Jurkat, Clone E6-1 (cell line): ENCODE data around the gene MYOZ3.
A peak's percentile ranks its signal among the peaks of the same experiment; 100 is the strongest.

ENCODE experiments used
- DNase-seq: peaks from one replicate; pipeline ENCODE4 v3.0.0-alpha.2; 2011; ENCODE audit warnings: low read depth, low spot score
- H3K4me3 ChIP-seq: 2 replicates; pipeline ENCODE4 v1.5.1; 2011; ENCODE audit warnings: mild to moderate bottlenecking, low read length, control low read depth, moderate library complexity

The MYOZ3 gene

GRCh38 chr5:150672237-150672883, 11.3 kb downstream of the MYOZ3 start:
- DNase-seq: no peak
- H3K4me3 ChIP-seq: peak overlapping the region; percentile 55

GRCh38 chr5:150672884-150673275, 11.8 kb downstream of the MYOZ3 start:
- peak overlapping the region; percentile 55 for H3K4me3 ChIP-seq
- no peak for DNase-seq

DNA sequence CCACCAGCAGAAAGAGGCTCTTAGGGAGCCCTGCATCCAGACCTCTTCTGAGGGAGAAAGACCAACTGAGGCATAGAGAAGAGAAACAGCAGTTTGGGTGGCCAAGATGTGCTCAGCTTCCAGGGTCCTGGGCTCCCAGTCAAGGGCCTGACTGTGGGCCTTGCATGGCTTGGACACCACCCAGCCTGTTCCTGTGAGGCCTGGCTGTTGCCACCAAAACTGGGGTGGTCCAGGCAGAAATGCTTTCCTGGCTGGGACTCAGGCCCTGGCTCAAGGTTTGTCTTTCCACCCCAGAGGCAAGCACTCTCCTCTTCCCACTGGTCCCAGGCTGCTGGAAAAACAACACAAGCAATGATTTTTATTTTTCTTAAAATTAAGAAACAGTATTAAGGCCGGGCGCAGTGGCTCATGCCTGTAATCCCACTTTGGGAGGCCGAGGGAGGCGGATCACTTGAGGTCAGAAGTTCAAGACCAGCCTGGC, 13.3 kb downstream of the MYOZ3 start:
- DNase-seq: no peak
- no peak overlapping the region for H3K4me3 ChIP-seq

DNA sequence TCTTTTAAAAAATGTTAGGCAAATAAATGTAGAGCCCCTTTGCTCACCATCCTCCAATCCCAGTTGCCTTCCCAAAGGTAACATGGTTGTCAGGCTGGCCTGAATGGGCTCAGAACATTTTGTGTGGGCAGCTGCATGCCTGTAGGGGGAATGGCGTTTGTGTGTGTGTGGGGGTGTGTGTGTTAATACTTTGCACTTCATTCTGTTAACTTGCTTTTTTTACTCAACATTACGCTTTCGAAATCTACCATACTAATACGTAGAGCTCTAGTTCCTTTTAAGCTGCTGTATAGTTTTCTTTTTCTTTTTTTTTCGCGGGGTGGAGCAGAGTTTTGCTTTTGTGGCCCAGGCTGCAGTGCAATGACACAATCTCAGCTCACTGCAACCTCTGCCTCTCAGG, 14.0 kb downstream of the MYOZ3 start:
- DNase-seq: no peak
- H3K4me3 ChIP-seq: no peak overlapping the region

- H3K4me3 ChIP-seq: no peak overlapping the region
- no peak for DNase-seq
Observed at GRCh38 chr5:150676578-150676977, 15.5 kb downstream of the MYOZ3 start.

GRCh38 chr5:150689120-150689519, 28.1 kb downstream of the MYOZ3 start:
- DNase-seq: no peak
- H3K4me3 ChIP-seq: no peak overlapping the region

- no peak for DNase-seq
- no peak overlapping the region for H3K4me3 ChIP-seq
Observed at GRCh38 chr5:150690760-150691159, 29.7 kb downstream of the MYOZ3 start.

DNA sequence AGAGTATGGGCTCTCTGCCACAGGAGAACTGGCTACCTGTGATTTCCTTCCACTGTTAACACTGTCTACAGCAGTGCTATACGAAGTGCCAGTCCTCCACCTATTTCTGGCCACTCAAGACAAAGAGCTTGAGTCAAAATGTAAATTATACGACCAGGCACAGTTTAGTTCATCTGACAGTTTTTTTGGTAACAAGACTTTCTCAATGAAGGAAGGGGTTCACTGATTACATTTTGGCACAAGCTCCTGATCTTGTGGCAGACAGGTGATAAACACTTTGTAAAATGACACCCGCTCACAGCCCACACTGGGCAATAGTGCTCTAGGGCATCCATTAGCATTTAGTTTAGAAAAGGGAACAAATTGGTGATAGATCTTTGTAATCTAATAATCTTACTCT, 31.2 kb downstream of the MYOZ3 start:
- no peak for DNase-seq
- no peak overlapping the region for H3K4me3 ChIP-seq

- H3K4me3 ChIP-seq: no peak overlapping the region
- DNase-seq: no peak
Observed at GRCh38 chr5:150694612-150695011, 33.6 kb downstream of the MYOZ3 start.

GRCh38 chr5:150700246-150700593, 39.2 kb downstream of the MYOZ3 start:
- H3K4me3 ChIP-seq: peak overlapping the region; percentile 95
- peak; percentile 7 for DNase-seq

- peak; percentile 89 for DNase-seq
- H3K4me3 ChIP-seq: peak within 1 kb of the TSS; percentile 95
Observed at GRCh38 chr5:150700594-150701377, 39.7 kb downstream of the MYOZ3 start, which contains the start of gene RBM22. Gene RBM22, minus strand, starts transcription at chr5:150701062. Its CDS starts 77 bp downstream, at chr5:150700985.

DNA sequence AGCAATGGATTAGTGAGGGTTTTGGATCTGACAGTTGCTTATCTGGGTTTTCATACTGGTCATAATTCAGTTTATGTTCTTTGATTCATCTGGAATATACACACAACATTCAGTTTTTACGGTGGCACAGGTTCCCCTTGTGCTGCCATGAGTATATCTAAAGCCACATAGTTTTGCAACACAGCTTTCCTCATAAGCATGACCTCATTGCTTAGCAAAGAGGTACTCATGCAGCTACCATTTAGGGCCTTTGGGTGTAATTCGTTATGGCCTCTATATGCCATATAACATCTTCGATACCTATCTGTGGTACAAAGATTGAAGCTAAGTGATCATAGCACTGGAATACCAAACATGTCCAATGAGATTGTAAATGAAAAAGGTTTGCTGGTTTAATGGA, 42.7 kb downstream of the MYOZ3 start:
- H3K4me3 ChIP-seq: no peak overlapping the region
- no peak for DNase-seq

DNA sequence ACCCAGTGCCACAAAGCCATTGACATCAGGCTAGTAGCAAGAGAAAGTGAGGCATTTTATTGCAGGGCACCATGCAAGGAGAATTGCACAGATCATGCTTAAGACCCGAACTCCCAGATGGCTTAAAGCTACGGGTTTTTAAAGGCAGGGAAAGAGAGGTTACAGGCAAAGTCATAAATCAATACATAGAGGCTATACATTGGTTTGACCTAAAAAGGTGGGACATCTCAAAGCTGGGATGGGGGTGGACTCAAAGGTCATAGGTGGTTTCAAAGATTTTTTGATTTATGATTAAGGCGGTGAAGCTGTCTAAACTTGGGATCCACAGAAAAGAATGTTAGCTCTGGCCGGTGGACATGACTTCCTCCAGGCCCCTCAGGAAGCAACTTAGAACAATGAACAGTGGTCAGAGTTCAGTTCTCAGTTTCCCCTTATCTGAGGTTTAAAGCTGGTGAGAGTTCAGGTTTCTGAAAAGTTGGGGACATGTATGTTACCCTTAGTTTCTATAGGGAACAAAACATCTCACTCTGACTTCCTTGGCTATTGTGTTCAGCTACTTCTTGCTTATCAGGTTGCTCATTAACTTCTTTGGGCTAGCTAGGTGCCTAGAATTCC, 45.8 kb downstream of the MYOZ3 start:
- H3K4me3 ChIP-seq: no peak overlapping the region
- DNase-seq: no peak

DNA sequence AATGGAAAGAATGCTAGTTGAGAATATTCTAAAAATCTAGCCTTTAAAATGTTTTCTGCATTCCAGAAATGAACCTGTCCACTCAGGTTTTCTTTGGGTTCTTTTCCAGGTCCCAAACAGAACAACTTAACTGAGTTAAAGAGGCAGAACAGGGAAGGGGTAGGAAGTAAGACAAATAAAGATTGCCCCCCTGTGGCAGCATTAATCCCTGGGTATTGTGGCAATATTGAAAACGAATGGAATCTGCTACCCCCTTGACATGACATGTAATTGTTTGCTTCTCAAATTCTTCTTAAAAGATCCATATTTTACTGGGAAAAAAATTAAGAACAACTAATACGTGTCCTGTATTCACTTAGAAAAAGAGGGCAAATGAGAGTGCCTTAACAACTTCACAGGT, 49.1 kb downstream of the MYOZ3 start:
- H3K4me3 ChIP-seq: no peak overlapping the region
- DNase-seq: no peak

- DNase-seq: no peak
- H3K4me3 ChIP-seq: no peak overlapping the region
Observed at GRCh38 chr5:150723845-150724244, 62.8 kb downstream of the MYOZ3 start.
